Measurements from ENCODE around the gene NUP37. TPM values are rescaled to one million over a fixed set of nuclear protein-coding genes. Genes with fewer than 3 reads are reported as not detected.

The NUP37 gene
- total and polyA plus RNA-seq, 2 of the 8 experiments (the other 6 are each of a cell fraction or from before 2014, with no cell fraction given) = 53.5 to 71.0 TPM

GRCh38 chr12:102051431-102051965 is 68.4 kb downstream of the NUP37 start (continued):
- no peak for TF ChIP-seq SAP30 (IDR thresholded peaks at IDR 0.05; ENCODE audit: insufficient read depth, insufficient replicate concordance, low read length)
- TF ChIP-seq BCL11A (IDR thresholded peaks at IDR 0.05; ENCODE audit: low read depth in 2 of 2, low read length in 2 of 2) = no peak
- TF ChIP-seq SP2 (IDR thresholded peaks at IDR 0.05; ENCODE audit: low read length) = no peak
- no peak for TF ChIP-seq E2F6 (IDR thresholded peaks at IDR 0.05)
